Dedifferentiated amniotic fluid mesenchymal stem cell (primary cell): ENCODE results near the gene CFAP61.
"Not testable (repeated sequence)": the region's sequence is repeated elsewhere in the genome, so short reads cannot be mapped to it uniquely, and the experiment has no call there.

ENCODE experiments used
- DNase-seq: peaks from one replicate; pipeline ENCODE4 v3.0.0-alpha.2; 2016; ENCODE audit errors: extremely low spot score

CFAP61 gene

GRCh38 chr20:20089018-20089417 lies 36.7 kb downstream of the CFAP61 start:
- no peak for DNase-seq

- no peak for DNase-seq
Measured at GRCh38 chr20:20089939-20090338, 37.6 kb downstream of the CFAP61 start.

- DNase-seq: no peak
Measured at GRCh38 chr20:20092827-20093226, 40.5 kb downstream of the CFAP61 start.

GRCh38 chr20:20094410-20094809 lies 42.1 kb downstream of the CFAP61 start:
- no peak for DNase-seq

- DNase-seq: no peak
Measured at GRCh38 chr20:20095114-20095872, 43.0 kb downstream of the CFAP61 start.

- no peak for DNase-seq
Measured at GRCh38 chr20:20096421-20096820, 44.1 kb downstream of the CFAP61 start.

- DNase-seq: no peak
Measured at GRCh38 chr20:20100881-20101280, 48.5 kb downstream of the CFAP61 start.

- DNase-seq: no peak
Measured at GRCh38 chr20:20102163-20102562, 49.8 kb downstream of the CFAP61 start.

- DNase-seq: no peak
Measured at GRCh38 chr20:20102716-20103258, 50.5 kb downstream of the CFAP61 start.

- no peak for DNase-seq
Measured at GRCh38 chr20:20103486-20103885, 51.2 kb downstream of the CFAP61 start.

- not testable (repeated sequence) for DNase-seq
Measured at GRCh38 chr20:20123187-20123586, 70.9 kb downstream of the CFAP61 start.

GRCh38 chr20:20130399-20130798 lies 78.1 kb downstream of the CFAP61 start:
- no peak for DNase-seq

- DNase-seq: no peak
Measured at GRCh38 chr20:20134941-20135575, 82.7 kb downstream of the CFAP61 start.

GRCh38 chr20:20136313-20136712 lies 84.0 kb downstream of the CFAP61 start:
- no peak for DNase-seq

- no peak for DNase-seq
Measured at GRCh38 chr20:20137851-20138250, 85.5 kb downstream of the CFAP61 start.

- DNase-seq: no peak
Measured at GRCh38 chr20:20138301-20139064, 86.2 kb downstream of the CFAP61 start.

GRCh38 chr20:20139403-20139802 lies 87.1 kb downstream of the CFAP61 start:
- no peak for DNase-seq

GRCh38 chr20:20143165-20143564 lies 90.8 kb downstream of the CFAP61 start:
- DNase-seq: no peak

GRCh38 chr20:20143646-20144045 lies 91.3 kb downstream of the CFAP61 start:
- DNase-seq: no peak

GRCh38 chr20:20148779-20149178 lies 96.4 kb downstream of the CFAP61 start:
- DNase-seq: no peak

- no peak for DNase-seq
Measured at GRCh38 chr20:20150241-20150640, 97.9 kb downstream of the CFAP61 start.

- no peak for DNase-seq
Measured at GRCh38 chr20:20160520-20160919, 108.2 kb downstream of the CFAP61 start.
